ENCODE data around the gene CGREF1. TPM values are rescaled to one million over a fixed set of nuclear protein-coding genes. Genes with fewer than 3 reads are reported as not detected.
A peak's percentile ranks its signal among the peaks of the same experiment; 100 is the strongest.

Gene CGREF1
- total RNA-seq, 4 donors from 2014 or later: 2.3 to 22.9 (median 9.7) TPM

GRCh38 chr2:27147935-27148334, 29.0 kb upstream of the CGREF1 start:
- peak overlapping the region in 1 of 2 donors; percentile 92 for H3K27ac ChIP-seq
- H3K9me3 ChIP-seq: no peaks in the 10 kb centered on the region
- peaks cover 0 to 4% of the 10 kb centered on the region in 2 donors for H3K4me1 ChIP-seq
- TF ChIP-seq CTCF (IDR thresholded peaks at IDR 0.05) (no peak), POLR2A (IDR thresholded peaks at IDR 0.05) (no peak)
- H3K4me3 ChIP-seq: no peak overlapping the region
- H3K36me3 ChIP-seq: no peaks in the 10 kb centered on the region
- no peak for DNase-seq
- no peaks in the 10 kb centered on the region for H3K27me3 ChIP-seq
- intact Hi-C loops (cut with DNase I; ENCODE audit: low total_unique reads): no loop called here

GRCh38 chr2:27145682-27146081, 26.8 kb upstream of the CGREF1 start:
- H3K27me3 ChIP-seq: no peaks in the 10 kb centered on the region
- no peaks in the 10 kb centered on the region for H3K36me3 ChIP-seq
- H3K4me3 ChIP-seq: no peak overlapping the region
- no peak overlapping the region for H3K27ac ChIP-seq
- H3K9me3 ChIP-seq: no peaks in the 10 kb centered on the region
- intact Hi-C loops (cut with DNase I; ENCODE audit: low total_unique reads): no loop called here
- no peak for DNase-seq
- H3K4me1 ChIP-seq: no peaks in the 10 kb centered on the region
- no peak for TF ChIP-seq CTCF (IDR thresholded peaks at IDR 0.05)

- H3K4me3 ChIP-seq: no peak overlapping the region
- no peaks in the 10 kb centered on the region for H3K4me1 ChIP-seq
- no peaks in the 10 kb centered on the region for H3K9me3 ChIP-seq
- intact Hi-C loops (cut with DNase I; ENCODE audit: low total_unique reads): no loop called here
- TF ChIP-seq CTCF (IDR thresholded peaks at IDR 0.05) (no peak), POLR2A (IDR thresholded peaks at IDR 0.05) (no peak)
- H3K27ac ChIP-seq: no peak overlapping the region
- no peaks in the 10 kb centered on the region for H3K36me3 ChIP-seq
- no peak for DNase-seq
- H3K27me3 ChIP-seq: no peaks in the 10 kb centered on the region
These were observed 24.4 kb upstream of the CGREF1 start for GRCh38 chr2:27143285-27143684.

GRCh38 chr2:27139310-27139709, 20.4 kb upstream of the CGREF1 start, which contains the start of gene PRR30:
TSS of gene PRR30 (minus strand) at chr2:27139410. CDS start at chr2:27138329, 1,081 bp downstream.
- H3K36me3 ChIP-seq: no peaks in the 10 kb centered on the region
- DNase-seq: no peak
- no peaks in the 10 kb centered on the region for H3K4me1 ChIP-seq
- H3K9me3 ChIP-seq: no peaks in the 10 kb centered on the region
- no peak for TF ChIP-seq CTCF (IDR thresholded peaks at IDR 0.05)
- no peak for TF ChIP-seq POLR2A (IDR thresholded peaks at IDR 0.05)
- H3K27me3 ChIP-seq: no peaks in the 10 kb centered on the region
- H3K4me3 ChIP-seq: no peak within 1 kb of the TSS
- intact Hi-C loops (cut with DNase I; ENCODE audit: low total_unique reads): loop anchor here (10.0 kb wide), 1 partner anchor 55 kb away; no protein-coding TSS in a partner anchor
- no peak within 1 kb of the TSS for H3K27ac ChIP-seq

GRCh38 chr2:27138111-27138510, 19.2 kb upstream of the CGREF1 start:
- peaks cover 0 to 6% of the 10 kb centered on the region in 2 donors for H3K4me1 ChIP-seq
- no peaks in the 10 kb centered on the region for H3K9me3 ChIP-seq
- TF ChIP-seq CTCF (IDR thresholded peaks at IDR 0.05) (no peak), POLR2A (IDR thresholded peaks at IDR 0.05) (no peak)
- no peaks in the 10 kb centered on the region for H3K36me3 ChIP-seq
- H3K27me3 ChIP-seq: no peaks in the 10 kb centered on the region
- no peak overlapping the region for H3K4me3 ChIP-seq
- no peak overlapping the region for H3K27ac ChIP-seq
- intact Hi-C loops (cut with DNase I; ENCODE audit: low total_unique reads): loop anchor here (10.0 kb wide), 1 partner anchor 57 kb away; no protein-coding TSS in a partner anchor
- DNase-seq: no peak

Measured in uterus (tissue), 4 donors.